GM12878 (cell line): Measurements from ENCODE around the gene CCDC70. TPM values are rescaled to one million over a fixed set of nuclear protein-coding genes. Genes with fewer than 3 reads are reported as not detected.

Experiments
- ATAC-seq: fragments of 200-7000 bp; cut with Tn5 transposase; 3 replicates; pipeline ENCODE4 v1.9.1; 2020; ENCODE audit warnings: mild to moderate bottlenecking, moderate library complexity
- BruUV-seq: library from RNA; stranded (reverse); fragments of 400-500 nt; replicated peaks from 2 replicates; lab custom pipeline; 2021; lab: Mats Ljungman, UMichigan
- CTCF ChIA-PET: fragments of 300-600 bp; sonication (Branson Sonifier 250); formaldehyde crosslinking; extraction: SDS; loops from one replicate; lab custom pipeline; 2021; ENCODE audit warnings: inconsistent platforms; lab: Yijun Ruan, JAX
- POLR2A ChIA-PET: fragments of 350-600 bp; formaldehyde crosslinking; extraction: SDS; loops from one replicate; lab custom pipeline; 2021; ENCODE audit warnings: inconsistent platforms; lab: Charles Lee
- RAD21 ChIA-PET: fragments of 300-600 bp; sonication (Branson Sonifier 250); formaldehyde crosslinking; loops from one replicate; lab custom pipeline; 2023; ENCODE audit warnings: antibody characterized with exemption; ENCODE audit not compliant: unreplicated experiment; lab: Charles Lee
- SMC1A ChIA-PET: fragments of 300-600 bp; sonication (Branson Sonifier 250); formaldehyde crosslinking; loops from one replicate; lab custom pipeline; 2023; ENCODE audit not compliant: unreplicated experiment, uncharacterized antibody; lab: Charles Lee
- DNase-seq: peaks from one replicate; pipeline ENCODE4 v3.0.0-alpha.2; 2011; ENCODE audit warnings: low read depth, low spot score
- FAIRE-seq: peaks from 3 replicates; lab custom pipeline; 2011; peaks lifted over from hg19 to GRCh38; lab: Jason Lieb, UNC
- H2AFZ ChIP-seq: 2 replicates; pipeline ENCODE4 v1.6.0; 2011; ENCODE audit warnings: low read depth, low read length, control low read depth; ENCODE audit not compliant: control insufficient read depth
- H3K27ac ChIP-seq: 2 replicates; pipeline ENCODE4 v1.5.1; 2011; ENCODE audit warnings: control low read depth; ENCODE audit not compliant: control insufficient read depth, insufficient read depth
- H3K27me3 ChIP-seq, 2 experiments: replicated peaks in 1 of 2; 2 replicates each; pipeline versions ENCODE4 v1.6.0 to v1.6.1; 2011; ENCODE audit warnings: low read length in 1 of 2; ENCODE audit not compliant: control insufficient read depth in 2 of 2, insufficient read depth in 2 of 2
- H3K36me3 ChIP-seq, 2 experiments: 2 replicates each; pipeline ENCODE4 v1.5.1; 2011; ENCODE audit warnings: low read length in 1 of 2; ENCODE audit not compliant: control insufficient read depth in 2 of 2, insufficient read depth in 2 of 2
- H3K4me1 ChIP-seq: 2 replicates; pipeline ENCODE4 v1.6.1; 2011; ENCODE audit warnings: mild to moderate bottlenecking, low read length, moderate library complexity, mixed read lengths; ENCODE audit not compliant: control insufficient read depth, insufficient read depth
- H3K4me2 ChIP-seq: 2 replicates; pipeline ENCODE4 v1.6.0; 2011; ENCODE audit warnings: control low read depth; ENCODE audit not compliant: control insufficient read depth, insufficient read depth
- H3K4me3 ChIP-seq: fragments of 200-600 bp; sonication (generic); 2 replicates; pipeline ENCODE4 v1.5.1; 2016
- H3K79me2 ChIP-seq: 2 replicates; pipeline ENCODE4 v1.6.0; 2011; ENCODE audit warnings: low read length; ENCODE audit not compliant: control insufficient read depth, insufficient read depth
- H3K9ac ChIP-seq: 2 replicates; pipeline ENCODE4 v1.8.0; 2011; ENCODE audit warnings: low read length, control low read depth, mixed read lengths; ENCODE audit not compliant: control insufficient read depth, insufficient read depth
- H3K9me3 ChIP-seq: replicated peaks from 3 replicates; pipeline ENCODE4 v1.5.1; 2011; ENCODE audit warnings: mild to moderate bottlenecking, low read length; ENCODE audit not compliant: control insufficient read depth, insufficient read depth
- H4K20me1 ChIP-seq: 2 replicates; pipeline ENCODE4 v1.6.0; 2011; ENCODE audit not compliant: control insufficient read depth, insufficient read depth
- CREB1 ChIP-seq: IDR thresholded peaks from 2 replicates; pipeline ENCODE4 v1.6.1; 2012; ENCODE audit warnings: low read depth, mild to moderate bottlenecking, inconsistent platforms
- FOXM1 ChIP-seq: IDR thresholded peaks from 2 replicates; pipeline ENCODE4 v1.6.1; 2012; ENCODE audit warnings: low read depth, mild to moderate bottlenecking, inconsistent platforms, low read length, moderate library complexity
- GATAD2B ChIP-seq: fragments of 450-650 bp; conservative IDR thresholded peaks from 2 replicates; pipeline ENCODE4 v1.6.1; 2017; ENCODE audit warnings: low read depth, mild to moderate bottlenecking, moderate library complexity
- NR2C1 ChIP-seq: fragments of 450-650 bp; IDR thresholded peaks from 2 replicates; pipeline ENCODE4 v1.6.1; 2017; ENCODE audit warnings: antibody characterized with exemption, mild to moderate bottlenecking, moderate library complexity
- PAX8 ChIP-seq: fragments of 450-650 bp; IDR thresholded peaks from 2 replicates; pipeline ENCODE4 v1.6.1; 2017; ENCODE audit warnings: mild to moderate bottlenecking, moderate library complexity
- PKNOX1 ChIP-seq: fragments of 450-650 bp; IDR thresholded peaks from 2 replicates; pipeline ENCODE4 v1.6.1; 2016; ENCODE audit warnings: mild to moderate bottlenecking
- POLR2AphosphoS2 ChIP-seq: IDR thresholded peaks from 2 replicates; pipeline ENCODE4 v1.6.1; 2011; ENCODE audit warnings: low read depth, mild to moderate bottlenecking, low read length, improper control_type of control experiment, moderate library complexity
- RB1 ChIP-seq: fragments of 450-650 bp; formaldehyde crosslinking; IDR thresholded peaks from 2 replicates; pipeline ENCODE4 v1.6.1; 2017; ENCODE audit warnings: mild to moderate bottlenecking, borderline replicate concordance
- RUNX3 ChIP-seq: IDR thresholded peaks from 2 replicates; pipeline ENCODE4 v1.6.1; 2012; ENCODE audit warnings: low read length, inconsistent platforms
- STAT3 ChIP-seq: IDR thresholded peaks from 2 replicates; pipeline ENCODE4 v1.6.1; 2011; ENCODE audit warnings: low read depth, low read length, improper control_type of control experiment
- USF1 ChIP-seq: IDR thresholded peaks from 2 replicates; pipeline ENCODE4 v1.6.1; 2011; ENCODE audit warnings: borderline replicate concordance, low read depth, mild to moderate bottlenecking, moderate library complexity, mixed read lengths, low read length; ENCODE audit not compliant: insufficient read depth; ENCODE audit errors: extremely low read length
- YBX1 ChIP-seq: fragments of 450-650 bp; IDR thresholded peaks from 2 replicates; pipeline ENCODE4 v1.6.1; 2016; ENCODE audit warnings: antibody characterized with exemption
- YY1 ChIP-seq: IDR thresholded peaks from 2 replicates; pipeline ENCODE4 v1.6.1; 2011; ENCODE audit warnings: low read depth, mild to moderate bottlenecking, low read length
- WGBS: methylation state at CpG from one replicate; pipeline ENCODE4 v1.1.6; 2016; ENCODE audit warnings: low lambda C conversion rate; ENCODE audit not compliant: insufficient replicate concordance, insufficient coverage; ENCODE audit errors: missing lambda C conversion rate; 5-methylcytosine and 5-hydroxymethylcytosine counted together
- in situ Hi-C: fragments of 300-500 bp; cut with MboI; formaldehyde crosslinking; loops from 9 replicates; pipeline ENCODE4 v1.14.3; 2018; ENCODE audit warnings: mixed read lengths
- intact Hi-C: fragments of 100-400 bp; cut with micrococcal nuclease; formaldehyde crosslinking; loops from one replicate; pipeline ENCODE4 v1.14.2; 2022; ENCODE audit not compliant: unreplicated experiment
- polyA plus RNA-seq, 11 experiments: library from polyadenylated mRNA; depleted of rRNA in 4 of 11; unstranded in 6 of 11; stranded (reverse) in 5 of 11; fragments of >200 nt; fragmentation: Nextera tagmentation in 4 of 11; fragmentation: Illumina TruSeq in 1 of 11; extraction: Ambion mirVana in 4 of 11; extraction: Trizol in 1 of 11; gene quantifications; 1 replicate in 1 of 11; 2 replicates in 10 of 11; pipeline versions ENCODE4 v1.2.1 to v1.2.3, GENCODE V29; 2011 to 2016; ENCODE audit warnings: inconsistent platforms in 2 of 11, missing spikeins in 2 of 11, low read depth in 1 of 11
- total RNA-seq, 4 experiments: library from RNA; depleted of rRNA in 3 of 4; stranded (reverse); fragments of >200 nt in 3 of 4; fragmentation: Illumina TruSeq in 1 of 4; extraction: Trizol in 1 of 4; gene quantifications; 2 replicates each; pipeline versions ENCODE4 v1.2.1 to v1.2.3, GENCODE V29; 2013 to 2021
- TF ChIP-seq, protein P1 (sequence below), 3 experiments: IDR thresholded peaks in 2 of 3; conservative IDR thresholded peaks in 1 of 3; 2 replicates each; pipeline ENCODE4 v1.5.1; 2011; ENCODE audit warnings: low read depth in 3 of 3, low read length in 3 of 3, mild to moderate bottlenecking in 3 of 3, control low read depth in 2 of 3, moderate library complexity in 2 of 3, inconsistent platforms in 1 of 3, mixed read lengths in 1 of 3; ENCODE audit not compliant: control insufficient read depth in 2 of 3, insufficient read depth in 1 of 3; ENCODE audit errors: extremely low read depth in 1 of 3
- TF ChIP-seq, protein P2 (sequence below): IDR thresholded peaks from 2 replicates; pipeline ENCODE4 v1.6.1; 2012; ENCODE audit warnings: low read depth, low read length, improper control_type of control experiment
- TF ChIP-seq, protein P3 (sequence below): fragments of 450-650 bp; conservative IDR thresholded peaks from 2 replicates; pipeline ENCODE4 v1.6.1; 2017; ENCODE audit warnings: mild to moderate bottlenecking, moderate library complexity

Gene CCDC70
- total and polyA plus RNA-seq, 10 of the 15 experiments (the other 5 are each of a cell fraction or from before 2014, with no cell fraction given): not detected

DNA sequence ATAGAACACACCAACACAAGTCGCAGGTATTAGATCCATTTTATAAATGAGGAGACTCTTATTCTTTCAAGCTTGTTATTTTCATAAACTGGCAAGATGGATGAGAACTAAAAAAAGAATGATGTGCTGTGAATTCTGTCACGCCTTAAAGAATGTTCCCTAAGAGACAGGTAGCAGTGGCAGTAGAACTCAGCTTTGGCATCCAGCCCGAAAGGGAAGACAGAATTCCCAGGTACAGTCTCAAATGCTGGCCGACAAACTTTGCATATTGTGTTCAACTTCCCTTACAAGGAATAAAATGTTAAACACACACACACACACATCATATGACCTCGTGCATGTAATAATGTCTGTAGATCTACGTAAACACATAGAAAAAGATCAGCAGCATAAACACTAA lies 20.0 kb upstream of the CCDC70 start (continued):
- TF ChIP-seq FOXM1: no peak
- TF ChIP-seq PAX8: no peak
- TF ChIP-seq YY1: no peak
- no peak for TF ChIP-seq YBX1
- TF ChIP-seq RUNX3: no peak
- TF ChIP-seq STAT3: no peak
- TF ChIP-seq, protein P1, sequence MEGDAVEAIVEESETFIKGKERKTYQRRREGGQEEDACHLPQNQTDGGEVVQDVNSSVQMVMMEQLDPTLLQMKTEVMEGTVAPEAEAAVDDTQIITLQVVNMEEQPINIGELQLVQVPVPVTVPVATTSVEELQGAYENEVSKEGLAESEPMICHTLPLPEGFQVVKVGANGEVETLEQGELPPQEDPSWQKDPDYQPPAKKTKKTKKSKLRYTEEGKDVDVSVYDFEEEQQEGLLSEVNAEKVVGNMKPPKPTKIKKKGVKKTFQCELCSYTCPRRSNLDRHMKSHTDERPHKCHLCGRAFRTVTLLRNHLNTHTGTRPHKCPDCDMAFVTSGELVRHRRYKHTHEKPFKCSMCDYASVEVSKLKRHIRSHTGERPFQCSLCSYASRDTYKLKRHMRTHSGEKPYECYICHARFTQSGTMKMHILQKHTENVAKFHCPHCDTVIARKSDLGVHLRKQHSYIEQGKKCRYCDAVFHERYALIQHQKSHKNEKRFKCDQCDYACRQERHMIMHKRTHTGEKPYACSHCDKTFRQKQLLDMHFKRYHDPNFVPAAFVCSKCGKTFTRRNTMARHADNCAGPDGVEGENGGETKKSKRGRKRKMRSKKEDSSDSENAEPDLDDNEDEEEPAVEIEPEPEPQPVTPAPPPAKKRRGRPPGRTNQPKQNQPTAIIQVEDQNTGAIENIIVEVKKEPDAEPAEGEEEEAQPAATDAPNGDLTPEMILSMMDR (IDR thresholded peaks at IDR 0.05 in 2 of 3, conservative IDR thresholded peaks at IDR 0.05 in 1 of 3; ENCODE audit: control insufficient read depth in 2 of 3, extremely low read depth in 1 of 3, insufficient read depth in 1 of 3, low read depth in 3 of 3, low read length in 3 of 3): no peak
- no peak for TF ChIP-seq CREB1
- no peak for TF ChIP-seq USF1
- TF ChIP-seq RB1: no peak

GRCh38 chr13:51843529-51843928 lies 18.2 kb upstream of the CCDC70 start:
- H3K4me2 ChIP-seq: no peak overlapping the region
- no peaks in the 10 kb centered on the region for H3K79me2 ChIP-seq
- H4K20me1 ChIP-seq: no peaks in the 10 kb centered on the region
- H3K9me3 ChIP-seq: no peaks in the 10 kb centered on the region
- DNase-seq (no peak), ATAC-seq (no peak), FAIRE-seq (no peak)
- H3K4me3 ChIP-seq: no peak overlapping the region
- CTCF ChIA-PET: interaction anchor here (1.8 to 2.9 kb wide), 3 partner anchors 9 to 33 kb away, joined by 4 to 9 read pairs (median 6); no protein-coding TSS in a partner anchor
- H3K27me3 ChIP-seq: peaks cover 0 to 3% of the 10 kb centered on the region in 2 experiments; a peak in 2 of 4 replicates
- 9% methylated on average over 3 of the region's 3 CpGs for WGBS
- intact Hi-C loops: no loop called here
- no peak overlapping the region for H2AFZ ChIP-seq
- H3K36me3 ChIP-seq: no peaks in the 10 kb centered on the region
- in situ Hi-C loops: no loop called here
- SMC1A ChIA-PET: interaction anchor here (1.4 kb wide), 1 partner anchor 8 kb away, joined by 4 read pairs; no protein-coding TSS in a partner anchor
- POLR2A ChIA-PET: no interaction called here
- H3K9ac ChIP-seq: no peak overlapping the region
- RAD21 ChIA-PET: interaction anchor here (0.9 kb wide), 1 partner anchor 29 kb away, joined by 3 read pairs; no protein-coding TSS in a partner anchor
- no peaks in the 10 kb centered on the region for H3K4me1 ChIP-seq
- no peak overlapping the region for H3K27ac ChIP-seq
- no TSS peak for BruUV-seq
- TF ChIP-seq, protein P2, sequence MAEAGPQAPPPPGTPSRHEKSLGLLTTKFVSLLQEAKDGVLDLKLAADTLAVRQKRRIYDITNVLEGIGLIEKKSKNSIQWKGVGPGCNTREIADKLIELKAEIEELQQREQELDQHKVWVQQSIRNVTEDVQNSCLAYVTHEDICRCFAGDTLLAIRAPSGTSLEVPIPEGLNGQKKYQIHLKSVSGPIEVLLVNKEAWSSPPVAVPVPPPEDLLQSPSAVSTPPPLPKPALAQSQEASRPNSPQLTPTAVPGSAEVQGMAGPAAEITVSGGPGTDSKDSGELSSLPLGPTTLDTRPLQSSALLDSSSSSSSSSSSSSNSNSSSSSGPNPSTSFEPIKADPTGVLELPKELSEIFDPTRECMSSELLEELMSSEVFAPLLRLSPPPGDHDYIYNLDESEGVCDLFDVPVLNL: no peak
- TF ChIP-seq PKNOX1 (no peak), YY1 (no peak), POLR2AphosphoS2 (no peak), GATAD2B (no peak), NR2C1 (no peak)
- TF ChIP-seq, protein P3, sequence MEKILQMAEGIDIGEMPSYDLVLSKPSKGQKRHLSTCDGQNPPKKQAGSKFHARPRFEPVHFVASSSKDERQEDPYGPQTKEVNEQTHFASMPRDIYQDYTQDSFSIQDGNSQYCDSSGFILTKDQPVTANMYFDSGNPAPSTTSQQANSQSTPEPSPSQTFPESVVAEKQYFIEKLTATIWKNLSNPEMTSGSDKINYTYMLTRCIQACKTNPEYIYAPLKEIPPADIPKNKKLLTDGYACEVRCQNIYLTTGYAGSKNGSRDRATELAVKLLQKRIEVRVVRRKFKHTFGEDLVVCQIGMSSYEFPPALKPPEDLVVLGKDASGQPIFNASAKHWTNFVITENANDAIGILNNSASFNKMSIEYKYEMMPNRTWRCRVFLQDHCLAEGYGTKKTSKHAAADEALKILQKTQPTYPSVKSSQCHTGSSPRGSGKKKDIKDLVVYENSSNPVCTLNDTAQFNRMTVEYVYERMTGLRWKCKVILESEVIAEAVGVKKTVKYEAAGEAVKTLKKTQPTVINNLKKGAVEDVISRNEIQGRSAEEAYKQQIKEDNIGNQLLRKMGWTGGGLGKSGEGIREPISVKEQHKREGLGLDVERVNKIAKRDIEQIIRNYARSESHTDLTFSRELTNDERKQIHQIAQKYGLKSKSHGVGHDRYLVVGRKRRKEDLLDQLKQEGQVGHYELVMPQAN: no peak
